HL-60 (cell line): ENCODE data around the gene TANC1.

Experiments
- DNase-seq, 2 experiments: peaks; one replicate each; pipeline ENCODE4 v3.0.0-alpha.2; 2010 to 2020; ENCODE audit warnings: low read depth in 1 of 2, low spot score in 1 of 2
- H3K27ac ChIP-seq: fragments of 250-450 bp; sonication (Bioruptor Pico); replicated peaks from 2 replicates; pipeline ENCODE4 v1.5.1; 2020; ENCODE audit warnings: mild to moderate bottlenecking, moderate library complexity
- H3K27me3 ChIP-seq: fragments of 250-450 bp; sonication (Bioruptor Pico); 2 replicates; pipeline ENCODE4 v1.5.1; 2021; ENCODE audit warnings: mild to moderate bottlenecking, moderate library complexity; ENCODE audit not compliant: insufficient read depth, poor library complexity, severe bottlenecking
- H3K4me3 ChIP-seq: replicated peaks from 2 replicates; pipeline ENCODE4 v1.5.1; 2011; ENCODE audit warnings: mild to moderate bottlenecking, control low read depth, low read length; ENCODE audit not compliant: insufficient read depth
- GABPA ChIP-seq: IDR thresholded peaks from 2 replicates; pipeline ENCODE4 v1.6.1; 2012; ENCODE audit warnings: low read depth
- POLR2AphosphoS5 ChIP-seq: IDR thresholded peaks from 2 replicates; pipeline ENCODE4 v1.6.1; 2012; ENCODE audit warnings: low read depth
- SPI1 ChIP-seq: IDR thresholded peaks from 2 replicates; pipeline ENCODE4 v1.6.1; 2012; ENCODE audit warnings: low read depth, mild to moderate bottlenecking, borderline replicate concordance
- TF ChIP-seq, protein P1 (sequence below): IDR thresholded peaks from one replicate; pipeline ENCODE4 v1.5.1; 2011; ENCODE audit warnings: low read length, control low read depth, inconsistent platforms; ENCODE audit not compliant: insufficient read depth
- TF ChIP-seq, protein P2 (sequence below): IDR thresholded peaks from 2 replicates; pipeline ENCODE4 v1.6.1; 2012; ENCODE audit warnings: low read depth; ENCODE audit not compliant: insufficient replicate concordance

The TANC1 gene

DNA sequence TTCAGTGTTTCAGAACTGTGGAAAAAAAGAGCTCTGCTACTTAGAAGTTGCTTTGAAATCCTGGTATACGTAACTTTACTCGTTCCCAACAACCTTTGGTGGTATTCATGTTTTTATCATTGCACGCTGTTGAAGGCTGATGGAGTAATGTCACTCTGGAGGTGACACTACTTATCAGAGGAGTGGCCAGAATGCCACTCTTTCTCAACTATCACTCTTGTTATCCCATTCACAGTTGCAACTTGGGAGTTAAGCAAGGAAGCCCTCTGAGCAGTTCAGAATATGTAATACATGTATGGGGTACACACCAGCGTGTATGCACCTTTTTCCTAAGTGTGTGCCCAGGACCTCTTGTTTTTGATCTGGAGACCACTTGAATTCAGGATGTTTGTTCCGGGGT lies 53.6 kb downstream of the TANC1 start:
- Histone ChIP-seq H3K27me3 (no peaks in the 10 kb centered on the region), H3K27ac (no peak overlapping the region), H3K4me3 (no peak overlapping the region)
- DNase-seq: no peak
- TF ChIP-seq, protein P1, sequence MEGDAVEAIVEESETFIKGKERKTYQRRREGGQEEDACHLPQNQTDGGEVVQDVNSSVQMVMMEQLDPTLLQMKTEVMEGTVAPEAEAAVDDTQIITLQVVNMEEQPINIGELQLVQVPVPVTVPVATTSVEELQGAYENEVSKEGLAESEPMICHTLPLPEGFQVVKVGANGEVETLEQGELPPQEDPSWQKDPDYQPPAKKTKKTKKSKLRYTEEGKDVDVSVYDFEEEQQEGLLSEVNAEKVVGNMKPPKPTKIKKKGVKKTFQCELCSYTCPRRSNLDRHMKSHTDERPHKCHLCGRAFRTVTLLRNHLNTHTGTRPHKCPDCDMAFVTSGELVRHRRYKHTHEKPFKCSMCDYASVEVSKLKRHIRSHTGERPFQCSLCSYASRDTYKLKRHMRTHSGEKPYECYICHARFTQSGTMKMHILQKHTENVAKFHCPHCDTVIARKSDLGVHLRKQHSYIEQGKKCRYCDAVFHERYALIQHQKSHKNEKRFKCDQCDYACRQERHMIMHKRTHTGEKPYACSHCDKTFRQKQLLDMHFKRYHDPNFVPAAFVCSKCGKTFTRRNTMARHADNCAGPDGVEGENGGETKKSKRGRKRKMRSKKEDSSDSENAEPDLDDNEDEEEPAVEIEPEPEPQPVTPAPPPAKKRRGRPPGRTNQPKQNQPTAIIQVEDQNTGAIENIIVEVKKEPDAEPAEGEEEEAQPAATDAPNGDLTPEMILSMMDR: no peak
- TF ChIP-seq SPI1: no peak
- no peak for TF ChIP-seq POLR2AphosphoS5
- TF ChIP-seq GABPA: no peak
- TF ChIP-seq, protein P2, sequence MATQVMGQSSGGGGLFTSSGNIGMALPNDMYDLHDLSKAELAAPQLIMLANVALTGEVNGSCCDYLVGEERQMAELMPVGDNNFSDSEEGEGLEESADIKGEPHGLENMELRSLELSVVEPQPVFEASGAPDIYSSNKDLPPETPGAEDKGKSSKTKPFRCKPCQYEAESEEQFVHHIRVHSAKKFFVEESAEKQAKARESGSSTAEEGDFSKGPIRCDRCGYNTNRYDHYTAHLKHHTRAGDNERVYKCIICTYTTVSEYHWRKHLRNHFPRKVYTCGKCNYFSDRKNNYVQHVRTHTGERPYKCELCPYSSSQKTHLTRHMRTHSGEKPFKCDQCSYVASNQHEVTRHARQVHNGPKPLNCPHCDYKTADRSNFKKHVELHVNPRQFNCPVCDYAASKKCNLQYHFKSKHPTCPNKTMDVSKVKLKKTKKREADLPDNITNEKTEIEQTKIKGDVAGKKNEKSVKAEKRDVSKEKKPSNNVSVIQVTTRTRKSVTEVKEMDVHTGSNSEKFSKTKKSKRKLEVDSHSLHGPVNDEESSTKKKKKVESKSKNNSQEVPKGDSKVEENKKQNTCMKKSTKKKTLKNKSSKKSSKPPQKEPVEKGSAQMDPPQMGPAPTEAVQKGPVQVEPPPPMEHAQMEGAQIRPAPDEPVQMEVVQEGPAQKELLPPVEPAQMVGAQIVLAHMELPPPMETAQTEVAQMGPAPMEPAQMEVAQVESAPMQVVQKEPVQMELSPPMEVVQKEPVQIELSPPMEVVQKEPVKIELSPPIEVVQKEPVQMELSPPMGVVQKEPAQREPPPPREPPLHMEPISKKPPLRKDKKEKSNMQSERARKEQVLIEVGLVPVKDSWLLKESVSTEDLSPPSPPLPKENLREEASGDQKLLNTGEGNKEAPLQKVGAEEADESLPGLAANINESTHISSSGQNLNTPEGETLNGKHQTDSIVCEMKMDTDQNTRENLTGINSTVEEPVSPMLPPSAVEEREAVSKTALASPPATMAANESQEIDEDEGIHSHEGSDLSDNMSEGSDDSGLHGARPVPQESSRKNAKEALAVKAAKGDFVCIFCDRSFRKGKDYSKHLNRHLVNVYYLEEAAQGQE: no peak

DNA sequence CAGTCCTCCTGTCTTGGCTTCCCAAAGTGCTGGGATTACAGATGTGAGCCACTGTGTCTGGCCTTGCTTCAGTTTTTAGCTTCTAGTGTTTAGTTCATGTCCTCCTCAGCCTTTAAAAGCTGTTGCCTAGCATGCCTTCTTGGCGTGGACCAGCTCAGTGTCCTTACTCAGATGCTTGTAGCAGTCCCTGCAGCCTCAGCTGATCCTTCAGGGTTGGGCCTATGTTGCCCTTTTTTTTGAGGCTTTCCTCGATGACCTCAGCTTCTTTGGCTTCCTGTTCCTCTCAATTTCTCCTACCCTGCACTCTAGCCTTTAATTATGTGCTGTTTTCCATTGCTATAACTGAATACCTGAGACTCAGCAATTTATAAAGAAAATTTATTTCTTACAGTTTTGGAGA lies 57.7 kb downstream of the TANC1 start:
- no peak for DNase-seq
- no peaks in the 10 kb centered on the region for H3K27me3 ChIP-seq
- TF ChIP-seq POLR2AphosphoS5: no peak
- no peak for TF ChIP-seq GABPA
- TF ChIP-seq, protein P2: no peak
- TF ChIP-seq SPI1: no peak
- TF ChIP-seq, protein P1: no peak
- no peak overlapping the region for H3K4me3 ChIP-seq
- no peak overlapping the region for H3K27ac ChIP-seq

DNA sequence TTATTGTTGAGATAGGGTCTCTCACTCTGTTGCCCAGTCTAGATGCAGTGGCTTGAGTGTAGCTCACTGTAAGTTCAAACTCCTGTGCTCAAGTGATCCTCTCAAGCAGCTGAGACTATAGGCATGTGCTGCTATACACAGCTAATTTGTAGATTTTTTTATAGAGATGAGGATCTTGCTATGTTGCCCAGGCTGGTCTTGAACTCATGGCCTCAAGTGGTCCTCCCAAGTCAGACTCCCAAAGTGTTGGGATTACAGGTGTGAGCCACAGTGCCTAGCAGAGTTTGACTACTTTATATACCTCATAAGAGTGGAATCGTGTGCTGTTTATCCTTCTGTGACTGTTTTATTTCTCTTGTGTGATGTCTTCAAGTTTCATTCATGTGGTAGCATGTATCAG lies 60.3 kb downstream of the TANC1 start:
- Histone ChIP-seq H3K27ac (no peak overlapping the region), H3K27me3 (no peaks in the 10 kb centered on the region), H3K4me3 (no peak overlapping the region)
- DNase-seq: no peak
- TF ChIP-seq, protein P1: no peak
- TF ChIP-seq SPI1 (no peak), GABPA (no peak), POLR2AphosphoS5 (no peak)
- TF ChIP-seq, protein P2: no peak
